GM18499 (cell line): ENCODE data around the gene PROSER3.
"Not testable (repeated sequence)": the region's sequence is repeated elsewhere in the genome, so short reads cannot be mapped to it uniquely, and the experiment has no call there.

Source experiments
- ATAC-seq: cut with Tn5 transposase; IDR thresholded peaks from one replicate; pipeline ENCODE4 v1.9.1; 2021; ENCODE audit warnings: moderate number of reproducible peaks; ENCODE audit not compliant: insufficient read depth, unreplicated experiment

Gene PROSER3

GRCh38 chr19:35751839-35752745 lies 5.9 kb upstream of the PROSER3 start:
- no peak for ATAC-seq

DNA sequence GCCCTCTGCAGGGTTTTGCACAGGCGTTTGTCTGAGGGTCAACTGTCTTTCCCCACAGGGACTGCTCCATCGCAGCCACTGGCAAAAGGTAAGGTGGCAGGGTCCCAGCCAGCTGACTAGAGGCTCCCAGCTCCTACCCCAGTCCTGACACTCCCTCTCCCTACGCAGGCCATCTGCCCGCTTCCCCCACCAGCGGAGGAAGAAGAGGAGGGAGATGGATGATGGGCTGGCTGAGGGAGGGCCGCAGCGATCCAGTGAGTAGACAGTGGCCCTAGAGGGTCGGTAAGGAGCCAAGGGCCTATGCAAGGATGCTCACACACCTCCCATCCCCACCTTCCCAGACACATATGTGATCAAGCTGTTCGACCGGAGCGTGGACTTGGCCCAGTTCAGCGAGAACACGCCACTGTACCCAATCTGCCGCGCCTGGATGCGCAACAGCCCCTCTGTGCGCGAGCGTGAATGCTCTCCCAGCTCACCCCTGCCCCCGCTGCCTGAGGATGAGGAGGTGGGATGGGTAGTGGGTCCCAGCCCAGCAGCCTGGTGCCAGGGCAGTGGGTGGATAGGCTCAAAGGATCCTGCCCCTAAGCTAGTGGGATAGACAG lies 5.1 kb upstream of the PROSER3 start:
- no peak for ATAC-seq

DNA sequence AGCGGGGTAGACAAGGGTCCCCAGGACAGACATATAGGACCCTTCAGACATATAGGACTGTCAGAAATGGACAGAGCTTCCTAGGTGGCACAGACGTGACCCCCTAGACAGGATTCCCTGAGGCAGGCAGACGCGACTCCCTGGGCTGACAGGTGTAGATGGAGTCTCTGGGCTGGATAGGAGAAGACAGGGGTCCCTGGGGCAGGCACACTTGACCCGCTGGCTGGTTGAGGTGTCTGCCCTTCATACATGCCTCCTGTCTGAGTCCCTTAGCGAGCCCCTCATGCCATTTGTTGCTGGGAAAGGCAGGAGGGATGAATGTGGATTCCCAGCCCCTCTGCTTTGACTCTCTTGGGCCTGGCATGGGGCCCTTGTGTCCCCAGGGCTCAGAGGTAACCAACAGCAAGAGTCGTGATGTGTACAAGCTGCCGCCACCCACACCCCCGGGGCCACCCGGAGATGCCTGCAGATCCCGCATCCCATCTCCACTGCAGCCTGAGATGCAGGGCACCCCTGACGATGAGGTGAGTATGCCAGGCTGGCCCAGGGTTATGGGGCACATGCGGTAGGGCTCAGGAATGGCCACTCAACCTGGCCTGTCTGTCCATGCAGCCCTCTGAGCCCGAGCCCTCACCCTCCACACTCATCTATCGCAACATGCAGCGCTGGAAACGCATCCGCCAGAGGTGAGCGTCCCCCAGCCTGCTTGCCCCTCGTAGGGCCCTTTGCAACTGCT lies 4.2 kb upstream of the PROSER3 start:
- ATAC-seq: no peak

GRCh38 chr19:35754370-35755130 lies 3.4 kb upstream of the PROSER3 start:
- ATAC-seq: no peak

DNA sequence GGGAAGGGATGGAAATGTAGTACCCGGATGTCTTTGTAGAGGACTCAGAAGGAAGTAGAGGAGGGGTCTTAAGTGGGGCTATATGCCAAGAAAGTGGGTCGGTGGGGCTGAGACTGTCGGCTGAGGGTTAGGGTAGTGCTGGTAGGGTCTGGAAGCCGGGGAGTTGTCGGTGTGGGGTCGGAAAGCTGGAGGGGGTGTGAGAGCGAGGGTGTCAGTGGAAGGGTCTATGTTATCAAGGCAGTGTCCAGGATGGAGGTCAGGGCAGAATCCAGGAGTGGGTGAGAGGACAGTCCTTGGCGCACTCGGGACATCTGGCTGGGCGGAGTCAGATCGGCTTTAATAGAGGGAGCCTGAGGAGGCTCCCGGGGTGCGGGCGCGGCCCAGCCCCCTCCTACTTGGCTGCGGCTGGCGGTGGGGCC lies 2.8 kb upstream of the PROSER3 start:
- ATAC-seq: no peak

DNA sequence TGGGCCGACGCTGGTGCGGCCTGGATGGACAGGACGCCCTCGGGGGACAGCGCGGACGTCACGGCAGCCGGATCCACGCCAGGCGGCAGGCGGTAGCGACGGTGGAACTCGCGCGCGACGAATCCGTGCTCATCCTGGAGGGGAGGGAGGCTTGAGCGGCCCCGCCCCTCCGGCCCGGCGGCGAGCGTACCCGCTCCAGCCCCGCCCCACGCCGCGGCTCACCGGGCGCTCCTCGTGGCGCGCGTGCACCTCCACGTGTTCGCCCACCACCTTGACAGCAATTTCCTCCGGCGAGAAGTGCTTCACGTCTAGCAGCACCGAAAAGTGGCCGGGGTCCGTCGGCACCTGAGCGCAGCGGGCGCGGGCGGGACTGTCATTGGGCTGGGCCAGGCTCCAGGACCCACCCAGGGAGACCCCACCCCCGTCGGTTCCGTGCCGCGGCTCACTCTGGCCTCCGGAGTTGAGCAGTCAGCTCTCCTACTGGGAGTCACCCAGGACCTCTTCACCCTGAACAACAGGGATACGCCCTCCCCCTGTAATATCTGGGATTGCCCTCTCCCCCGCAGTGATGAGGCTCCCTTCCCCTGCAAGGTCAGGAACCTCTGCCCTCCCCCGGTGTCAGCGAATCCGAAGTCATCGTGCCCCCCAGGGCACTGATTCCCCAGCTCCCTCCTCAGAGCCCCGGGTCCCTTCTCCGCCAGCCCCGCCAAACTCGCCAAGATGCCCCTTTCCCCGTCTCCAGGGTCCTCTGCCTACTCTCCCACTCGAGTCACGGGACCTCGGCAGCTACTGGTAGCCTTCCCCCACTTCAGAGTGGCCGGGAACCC lies 2.2 kb upstream of the PROSER3 start:
- no peak for ATAC-seq

DNA sequence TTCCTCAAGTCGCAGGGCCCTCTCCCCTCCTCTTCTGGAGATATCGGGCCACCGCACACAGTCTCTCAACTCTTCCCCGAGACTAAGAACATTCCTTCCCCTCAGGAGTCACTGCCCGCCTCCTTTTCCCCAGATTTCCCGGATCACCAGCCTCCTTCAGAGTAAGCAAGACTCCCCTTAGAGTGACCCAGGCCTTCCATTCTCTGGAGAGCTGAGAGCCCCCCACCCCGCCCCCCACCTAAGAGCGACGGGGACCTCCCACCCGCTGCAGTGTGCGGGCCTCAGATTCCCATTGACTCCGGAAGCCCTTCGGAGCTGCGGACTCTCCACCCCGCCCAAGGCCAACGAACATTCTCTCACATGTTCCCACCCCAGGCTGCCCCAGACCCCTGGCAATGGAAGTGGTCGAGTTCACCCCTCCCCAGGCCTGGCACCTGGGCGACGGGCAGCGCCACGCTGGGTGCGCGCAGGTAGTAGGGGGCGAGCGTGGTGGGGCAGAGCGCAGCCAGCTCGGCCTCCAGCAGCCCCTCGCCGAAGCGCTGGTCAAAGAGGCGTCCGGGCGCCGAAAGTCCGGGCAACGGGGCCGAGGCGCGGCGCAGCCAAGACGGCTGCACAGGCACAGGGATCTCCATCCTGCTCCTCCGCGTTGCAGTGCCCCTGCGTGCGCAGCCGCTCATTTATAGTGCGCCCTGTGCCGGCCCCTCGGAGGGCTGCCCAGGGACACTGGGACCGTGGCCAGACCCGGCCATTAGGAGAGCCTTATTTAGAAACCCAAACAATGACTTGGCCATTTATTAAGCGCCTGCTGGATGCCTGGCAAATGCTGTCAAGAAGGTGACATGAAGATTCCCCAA lies 1.4 kb upstream of the PROSER3 start, which contains the start of gene HSPB6:
TSS of gene HSPB6 (minus strand) at position 653 of the 854 bp plus-strand sequence. CDS start at position 632, 21 bp downstream.
- no peak for ATAC-seq

GRCh38 chr19:35757231-35757748 lies 686 bp upstream of the PROSER3 start:
- ATAC-seq: no peak

- ATAC-seq: no peak
Observed at GRCh38 chr19:35759697-35760096, 1.7 kb downstream of the PROSER3 start.

DNA sequence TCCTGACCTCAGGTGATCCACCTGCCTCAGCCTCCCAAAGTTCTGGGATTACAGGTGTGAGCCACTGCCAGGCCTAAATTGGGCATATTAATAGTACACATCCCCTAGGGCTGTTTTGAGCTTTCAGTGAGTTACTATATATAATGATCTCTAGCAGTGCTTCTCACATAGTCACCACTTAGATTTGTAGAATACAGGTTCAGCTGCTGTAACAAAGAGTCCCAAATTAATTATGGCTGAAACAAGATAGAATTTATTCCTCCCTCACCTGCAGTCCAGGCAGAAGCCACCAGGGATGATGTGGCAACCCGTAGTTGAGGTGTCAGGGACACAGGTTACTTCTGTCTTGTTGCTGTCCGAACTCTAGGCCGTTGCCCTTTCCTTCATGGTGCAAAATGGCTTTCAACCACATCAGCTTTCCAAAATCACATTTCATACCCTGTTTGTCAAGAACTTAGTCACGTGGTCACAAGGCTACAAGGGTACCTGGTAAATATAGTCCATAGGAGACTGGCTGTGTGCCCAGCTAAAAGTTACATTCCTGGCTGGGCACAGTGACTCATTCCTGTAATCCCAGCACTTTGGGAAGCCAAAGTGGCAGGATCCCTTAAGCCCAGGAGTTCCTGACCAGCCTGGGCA lies 2.9 kb downstream of the PROSER3 start:
- ATAC-seq: no peak

DNA sequence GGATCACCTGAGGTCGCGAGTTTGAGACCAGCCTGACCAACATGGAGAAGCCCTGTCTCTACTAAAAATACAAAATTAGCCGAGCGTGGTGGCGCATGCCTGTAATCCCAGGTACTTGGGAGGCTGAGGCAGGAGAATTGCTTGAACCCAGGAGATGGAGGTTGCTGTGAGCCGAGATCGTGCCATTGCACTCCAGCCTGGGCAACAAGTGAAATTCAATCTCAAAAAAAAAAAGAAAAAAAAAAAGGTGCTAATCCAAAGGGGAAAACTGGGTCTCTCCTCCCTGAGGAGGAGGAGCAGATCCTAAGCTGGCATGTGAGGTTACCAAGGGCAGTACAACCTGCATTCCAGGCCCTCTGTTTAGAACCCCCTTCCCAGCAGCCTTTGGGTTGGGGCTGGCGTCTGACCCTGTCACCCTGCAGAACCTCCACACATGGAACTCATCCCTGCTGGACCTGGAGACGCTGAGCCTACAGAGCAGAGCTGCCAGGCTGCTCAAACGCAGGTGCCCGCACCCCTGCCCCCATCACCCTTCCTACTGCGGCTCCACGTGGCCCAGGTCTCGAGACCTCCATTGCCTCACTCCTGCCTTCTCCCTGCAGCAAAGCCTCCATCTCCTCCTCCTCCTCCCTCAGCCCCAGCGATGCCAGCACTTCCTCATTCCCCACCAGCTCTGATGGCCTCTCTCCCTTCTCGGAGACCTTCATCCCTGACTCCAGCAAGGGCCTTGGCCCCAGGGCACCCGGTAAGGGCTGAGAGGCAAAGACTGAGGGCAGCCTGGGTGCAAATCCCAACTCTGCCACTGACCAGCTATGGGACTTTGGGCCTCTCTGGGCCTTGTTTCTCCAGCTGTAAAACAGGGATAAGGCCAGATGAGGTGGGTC lies 6.7 kb downstream of the PROSER3 start:
- no peak for ATAC-seq

GRCh38 chr19:35766571-35767104 lies 8.7 kb downstream of the PROSER3 start:
- no peak for ATAC-seq

- no peak for ATAC-seq
Observed at GRCh38 chr19:35767288-35768081, 9.5 kb downstream of the PROSER3 start.

GRCh38 chr19:35768082-35768421 lies 10.1 kb downstream of the PROSER3 start:
- no peak for ATAC-seq

DNA sequence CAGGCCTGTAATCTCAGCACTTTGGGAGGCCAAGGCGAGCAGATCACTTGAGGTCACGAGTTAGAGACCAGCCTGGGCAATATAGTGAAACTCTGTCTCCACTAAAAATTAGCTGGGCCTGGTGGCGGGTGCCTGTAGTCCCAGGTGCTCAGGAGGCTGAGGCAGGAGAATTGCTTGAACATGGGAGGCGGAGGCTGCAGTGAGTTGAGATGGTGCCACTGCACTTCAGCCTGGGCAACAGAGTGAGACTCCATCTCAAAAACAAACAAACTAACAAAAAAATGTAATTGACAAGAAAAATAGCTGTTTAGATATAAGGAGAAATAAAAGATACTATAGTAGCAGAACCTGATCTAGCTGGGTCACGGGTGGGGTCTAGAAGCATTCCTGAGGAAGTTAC lies 14.4 kb downstream of the PROSER3 start:
- not testable (repeated sequence) for ATAC-seq
